Measurements from ENCODE around the gene SFXN5.
"Not testable (repeated sequence)": the region's sequence is repeated elsewhere in the genome, so short reads cannot be mapped to it uniquely, and the experiment has no call there.

SFXN5 gene

DNA sequence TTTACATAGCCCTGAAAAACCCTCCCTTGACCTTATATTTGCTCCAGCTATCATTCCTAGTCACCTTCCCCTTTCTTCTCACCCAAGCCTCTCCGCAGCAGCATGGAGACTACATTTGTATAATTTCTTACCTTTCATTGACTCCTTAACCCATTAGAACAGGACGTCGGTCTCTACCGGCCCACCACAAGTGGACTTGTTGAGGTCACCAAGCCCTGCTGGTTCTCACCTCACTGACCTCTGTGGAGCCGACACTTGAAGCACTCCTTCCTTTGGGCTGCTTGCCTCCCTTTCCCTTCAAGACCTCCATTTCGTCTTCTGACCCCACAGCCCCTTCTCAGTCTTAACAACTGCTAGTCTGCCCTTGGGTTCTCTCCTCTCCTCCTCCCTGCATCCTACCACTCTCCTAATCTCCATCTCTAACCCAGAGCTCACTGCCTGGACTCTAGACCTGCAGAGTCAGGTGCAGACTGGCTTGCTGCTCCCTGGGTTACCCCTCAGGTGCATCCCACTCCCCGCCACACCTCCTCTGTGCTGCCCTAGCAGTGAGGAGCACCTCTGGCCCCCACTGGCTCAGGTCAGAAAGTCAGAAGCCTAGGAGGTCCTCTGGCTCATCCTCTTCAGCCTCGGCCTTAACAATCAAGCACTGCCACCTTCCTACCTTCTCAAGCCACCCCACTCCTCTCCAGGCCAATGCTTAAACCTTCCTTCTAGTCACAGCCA is 5.3 kb upstream of the SFXN5 start:
- no peak for DNase-seq

DNA sequence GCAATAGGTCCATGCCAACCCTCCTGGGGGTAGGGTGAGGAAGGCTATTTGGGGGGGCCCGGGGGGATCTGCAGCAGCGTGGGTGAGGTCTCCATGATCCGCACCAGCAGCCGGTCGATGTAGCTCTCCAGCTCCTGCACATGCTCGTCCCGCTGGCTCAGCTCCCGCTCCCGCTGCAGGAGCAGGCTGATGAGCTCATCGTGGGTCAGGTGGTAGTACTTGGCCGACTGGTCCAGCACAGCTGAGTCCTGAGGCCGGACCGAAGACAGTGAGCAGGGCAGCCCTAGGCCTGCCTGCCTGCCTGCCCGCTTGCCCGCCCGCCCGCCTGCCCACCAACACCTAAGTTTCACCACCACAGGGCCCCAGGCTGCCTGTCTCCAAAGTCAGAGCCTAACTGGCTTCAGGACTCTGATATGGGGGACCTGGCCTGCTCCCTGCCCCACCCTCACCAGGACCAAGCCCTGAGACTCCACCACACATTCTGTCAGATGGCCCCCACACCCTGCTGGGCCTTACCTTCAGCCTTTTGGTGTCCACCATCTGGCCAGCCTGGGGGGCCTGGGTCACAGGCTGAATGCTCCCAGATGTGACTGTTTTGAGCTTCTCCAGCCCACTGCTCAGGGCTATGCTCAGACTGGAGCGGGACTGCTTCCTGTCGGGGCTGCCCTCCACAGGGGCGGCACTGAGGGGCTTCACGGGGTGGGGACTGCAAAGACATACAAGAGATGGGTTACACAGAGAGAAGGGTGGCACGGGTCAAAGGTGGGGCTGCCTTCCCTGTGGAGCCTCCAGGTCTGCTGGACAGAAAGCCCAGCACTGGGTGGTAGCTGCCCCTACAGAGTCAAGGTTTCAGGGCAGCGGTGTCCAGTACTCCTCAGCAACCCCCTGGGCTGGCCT is 4.2 kb upstream of the SFXN5 start:
- DNase-seq, result no peak

GRCh38 chr2:73074110-73075069 is 2.9 kb upstream of the SFXN5 start:
- no peak for DNase-seq

DNA sequence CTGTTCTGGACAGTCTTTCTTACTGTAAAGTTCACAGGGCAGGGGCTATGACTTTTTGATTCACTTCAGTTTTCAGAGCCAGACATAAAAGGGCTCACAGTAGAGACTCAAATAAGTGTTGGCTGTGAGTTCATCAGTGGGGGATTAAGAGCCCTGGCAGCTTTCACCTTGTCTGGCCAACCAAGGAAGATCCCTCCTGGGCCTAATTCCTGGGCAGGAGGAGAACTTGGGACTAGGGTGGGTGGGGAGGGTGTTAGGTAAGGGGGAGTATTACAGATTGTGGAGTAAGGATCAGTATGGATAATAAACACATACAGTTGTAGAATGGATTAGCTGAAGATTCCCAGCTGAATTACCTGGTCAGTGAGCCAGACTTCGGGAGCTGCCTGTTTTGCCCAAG is 904 bp upstream of the SFXN5 start:
- DNase-seq, result no peak

DNA sequence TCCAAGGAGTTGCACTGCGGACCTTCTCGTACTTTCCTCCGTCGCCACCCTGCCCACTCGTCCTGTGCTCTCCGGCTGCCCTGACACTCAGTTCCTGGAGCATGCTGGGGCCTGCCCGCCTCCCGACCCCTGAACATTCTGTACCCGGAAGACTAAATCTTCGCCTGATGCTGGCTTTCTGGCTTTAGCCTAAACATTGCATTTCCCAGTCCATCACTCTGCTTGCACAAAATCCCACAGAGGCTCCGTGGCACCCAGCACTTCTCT is 550 bp upstream of the SFXN5 start:
- DNase-seq, result no peak

DNA sequence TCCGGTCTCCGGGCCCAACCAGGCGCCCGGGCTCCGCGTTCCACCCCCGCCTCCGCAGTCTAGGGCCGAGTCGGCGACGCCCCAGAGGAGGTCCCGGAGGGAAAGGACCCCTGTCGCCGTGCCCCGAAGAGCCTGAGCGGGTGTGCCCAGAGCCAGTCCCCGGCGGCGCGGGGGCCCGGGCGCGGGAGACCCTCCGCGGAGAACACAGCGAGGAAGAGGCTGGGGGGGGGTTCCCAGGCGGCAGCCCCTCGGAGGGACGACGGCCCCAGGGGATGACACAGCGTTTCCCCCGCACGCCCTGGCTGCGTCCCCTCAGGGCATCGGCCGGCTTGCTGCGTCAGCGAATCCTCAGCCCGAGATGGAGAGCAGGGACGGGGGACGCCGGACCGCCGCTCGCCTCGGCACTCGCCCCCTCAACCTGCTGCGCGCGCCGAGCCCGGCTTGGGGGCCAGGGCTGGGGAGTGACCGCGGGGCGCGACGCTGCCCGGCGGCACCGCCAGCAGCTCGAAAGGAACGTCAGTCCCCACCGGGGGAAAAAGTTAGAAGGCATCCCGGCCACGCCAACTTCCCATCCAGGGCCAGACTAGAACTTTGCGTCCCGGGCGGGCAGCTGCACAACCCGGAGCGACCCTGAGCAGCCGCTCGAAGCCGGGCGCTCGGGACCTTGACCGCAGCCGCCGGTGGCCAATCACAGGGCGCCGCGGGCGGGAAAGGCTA is 711 bp downstream of the SFXN5 start:
- DNase-seq, result no peak

- DNase-seq, result no peak
Measured at GRCh38 chr2:73069855-73070642, 1.5 kb downstream of the SFXN5 start.

DNA sequence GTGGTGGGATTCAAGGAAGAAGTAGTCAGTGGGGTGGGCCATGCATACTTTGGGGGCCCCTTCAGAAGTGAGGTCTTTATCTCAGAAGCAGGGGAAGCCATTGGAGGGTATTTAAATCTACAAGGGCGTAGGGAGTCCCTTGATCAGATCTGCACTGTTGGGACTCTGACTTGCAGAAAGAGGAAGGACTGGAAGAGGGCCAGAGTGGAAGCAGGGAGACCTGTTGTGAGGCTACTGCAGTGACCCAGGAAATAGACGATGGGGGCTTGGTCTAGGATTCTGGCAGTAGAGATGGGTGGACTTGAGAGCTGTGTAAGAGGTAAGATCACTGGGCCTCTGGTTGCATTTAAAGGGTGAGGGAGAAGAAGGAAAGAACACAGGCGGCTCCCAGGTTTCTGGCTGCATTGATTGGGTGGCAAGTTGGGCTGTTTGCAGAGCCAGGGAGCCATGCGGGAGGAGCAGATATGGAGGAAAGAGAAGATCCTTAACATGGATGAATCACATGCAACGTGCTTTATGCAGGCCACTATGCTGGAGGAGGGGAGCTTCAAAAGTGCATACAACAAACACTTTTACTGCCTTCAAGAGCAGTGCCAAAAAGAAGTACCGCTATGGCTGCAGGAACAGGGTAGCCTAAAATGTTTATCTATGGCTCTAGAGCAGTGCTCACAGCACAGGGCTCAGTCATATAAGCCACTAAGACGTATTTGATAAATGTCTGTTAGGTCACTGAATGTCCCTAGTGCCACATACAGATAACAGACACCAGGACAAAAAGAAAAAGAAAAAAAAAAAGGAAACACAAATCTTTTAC is 2.3 kb downstream of the SFXN5 start:
- no peak for DNase-seq

DNA sequence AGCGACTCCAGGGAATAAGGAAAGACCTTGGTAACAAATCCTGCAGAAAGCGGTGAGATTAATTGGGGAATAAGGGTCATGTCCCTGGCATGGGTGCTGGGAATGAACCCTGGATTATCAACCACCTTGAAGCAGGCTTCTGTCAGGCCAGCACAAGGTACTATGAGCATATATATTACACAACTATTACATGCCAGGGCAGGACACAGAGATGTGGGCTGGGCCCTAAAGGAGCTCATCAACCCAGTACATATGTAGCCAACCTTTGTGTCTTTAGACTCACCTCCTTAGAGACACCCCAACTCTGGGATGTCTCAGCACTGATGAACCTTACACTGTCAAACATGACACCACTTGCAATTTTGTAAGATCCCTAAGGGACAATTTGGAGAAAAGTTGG is 3.4 kb downstream of the SFXN5 start:
- no peak for DNase-seq

- DNase-seq, result no peak
Measured at GRCh38 chr2:73067043-73067442, 4.5 kb downstream of the SFXN5 start.

DNA sequence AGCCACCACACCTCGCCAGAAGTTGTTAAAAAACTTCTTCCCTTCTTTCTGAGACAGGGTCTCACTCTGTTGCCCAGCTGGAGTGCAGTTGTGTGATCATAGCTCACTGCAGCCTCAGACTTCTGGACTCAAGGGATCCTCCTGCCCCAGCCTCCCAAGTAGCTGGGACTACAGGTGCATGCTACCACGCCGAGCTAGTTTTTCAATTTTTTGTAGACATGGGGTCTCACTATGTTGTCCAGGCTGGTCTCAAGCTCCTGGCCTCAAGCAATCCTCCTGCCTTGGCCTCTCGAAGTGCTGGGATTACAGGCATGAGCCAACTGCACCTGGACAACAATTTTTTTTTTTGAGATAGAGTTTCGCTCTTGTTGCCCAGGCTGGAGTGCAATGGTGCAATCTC is 6.4 kb downstream of the SFXN5 start:
- not testable (repeated sequence) for DNase-seq

DNA sequence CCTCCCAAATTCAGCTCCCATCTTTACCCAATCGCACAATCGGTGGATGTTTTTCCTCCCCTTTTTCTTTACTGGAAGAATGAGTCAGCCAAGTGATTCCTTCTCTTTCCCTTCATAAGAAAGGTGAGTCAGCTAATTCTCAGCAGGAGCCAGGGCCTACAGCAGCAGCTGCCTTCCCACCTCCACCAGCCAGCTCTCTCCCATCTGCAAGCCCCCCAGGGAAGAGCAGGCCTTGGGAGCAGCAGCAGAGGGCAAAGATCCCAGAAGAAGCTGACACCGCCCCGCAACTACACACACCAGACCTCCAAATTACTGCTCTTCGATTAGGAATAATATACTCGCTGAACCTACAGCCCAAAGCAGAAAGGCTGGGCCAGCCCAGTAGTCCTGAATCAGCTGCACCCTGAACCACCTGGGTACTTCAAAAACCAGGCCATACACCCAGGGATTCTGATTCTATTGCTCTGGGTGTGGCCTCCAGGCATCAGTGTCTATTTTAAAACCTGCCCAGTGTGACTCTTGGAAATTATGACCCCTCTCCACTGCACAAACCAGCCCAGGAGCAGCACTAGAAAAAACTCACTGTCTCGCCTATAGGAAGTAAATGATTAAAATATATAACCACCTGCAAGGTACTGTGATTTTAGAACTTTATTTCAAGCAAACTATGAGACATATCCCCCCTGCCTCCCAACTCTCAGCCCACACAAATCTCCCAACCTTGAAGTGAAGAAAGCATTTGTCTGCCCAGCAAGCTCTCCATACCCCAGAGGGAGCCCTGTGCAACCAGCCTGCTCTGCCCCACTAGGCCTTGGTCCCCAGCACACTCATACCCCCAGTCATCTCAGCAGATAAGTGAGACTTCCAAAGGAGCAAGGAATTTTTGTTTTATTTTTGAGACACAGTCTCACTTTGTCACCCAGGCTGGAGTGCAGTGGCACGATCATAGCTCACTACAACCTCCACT is 7.3 kb downstream of the SFXN5 start:
- peak in 1 of 2 experiments; percentile 67 for DNase-seq

DNA sequence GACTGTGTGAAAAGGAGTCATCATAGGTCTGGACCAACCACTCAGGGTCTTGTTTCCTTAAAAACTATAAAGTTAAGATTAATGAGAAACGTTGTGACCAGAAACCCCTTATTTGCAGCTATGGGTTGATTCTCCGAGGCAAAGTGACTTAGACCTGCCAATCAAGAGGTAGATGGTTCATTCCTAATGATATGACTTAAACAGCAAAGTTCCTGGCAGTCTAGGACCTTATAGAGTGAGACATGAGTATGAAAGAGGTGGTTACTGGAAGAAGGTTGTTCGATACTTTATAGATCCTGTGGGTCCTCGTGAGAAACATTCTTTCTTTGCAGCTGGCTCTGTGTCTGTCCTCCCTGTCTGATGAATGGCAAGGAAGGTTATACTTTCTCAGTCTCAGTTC is 8.0 kb downstream of the SFXN5 start:
- no peak for DNase-seq

DNA sequence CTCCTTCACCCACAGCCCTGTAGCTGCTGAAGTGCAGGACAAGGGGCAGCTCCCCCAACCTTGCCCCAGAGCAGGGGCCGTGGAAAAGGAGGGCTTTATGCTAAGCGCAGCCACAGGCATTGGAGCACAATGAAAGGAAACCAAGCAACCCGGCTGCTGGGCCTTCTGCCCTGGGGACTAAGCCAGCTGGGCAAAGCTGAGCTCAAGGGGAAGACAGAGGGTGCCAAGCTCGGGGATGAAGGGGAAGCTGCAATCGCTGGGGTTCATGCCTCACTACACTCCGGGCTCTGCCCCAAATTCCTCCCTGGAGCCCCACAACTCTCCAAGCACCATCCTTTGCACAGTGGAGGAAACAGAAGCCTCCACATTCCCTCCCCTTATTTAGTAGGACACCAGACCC is 12.4 kb downstream of the SFXN5 start:
- no peak for DNase-seq

GRCh38 chr2:73054980-73055379 is 16.5 kb downstream of the SFXN5 start:
- DNase-seq, result no peak

GRCh38 chr2:73053316-73054114 is 18.0 kb downstream of the SFXN5 start:
- no peak for DNase-seq

DNA sequence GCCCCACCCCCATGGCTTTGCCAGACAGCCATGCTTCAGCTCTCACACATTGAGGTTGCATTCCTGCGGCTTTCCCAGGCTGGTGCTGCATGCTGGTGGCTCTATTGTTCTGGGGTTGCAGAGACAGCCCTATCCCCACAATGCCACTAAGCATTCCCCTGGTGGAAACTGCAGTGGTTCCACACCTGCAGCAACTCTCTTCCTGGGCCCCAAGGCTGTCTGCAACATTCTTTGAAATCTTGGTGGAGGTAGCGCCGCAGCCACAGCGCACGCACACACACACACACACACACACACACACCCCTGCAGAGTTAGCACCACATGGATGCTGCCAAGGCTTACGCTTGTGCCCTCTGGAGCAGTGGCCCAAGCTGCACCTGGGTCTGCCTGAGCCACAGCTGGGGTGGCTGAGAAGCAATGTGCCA is 21.4 kb downstream of the SFXN5 start:
- DNase-seq, result no peak

DNA sequence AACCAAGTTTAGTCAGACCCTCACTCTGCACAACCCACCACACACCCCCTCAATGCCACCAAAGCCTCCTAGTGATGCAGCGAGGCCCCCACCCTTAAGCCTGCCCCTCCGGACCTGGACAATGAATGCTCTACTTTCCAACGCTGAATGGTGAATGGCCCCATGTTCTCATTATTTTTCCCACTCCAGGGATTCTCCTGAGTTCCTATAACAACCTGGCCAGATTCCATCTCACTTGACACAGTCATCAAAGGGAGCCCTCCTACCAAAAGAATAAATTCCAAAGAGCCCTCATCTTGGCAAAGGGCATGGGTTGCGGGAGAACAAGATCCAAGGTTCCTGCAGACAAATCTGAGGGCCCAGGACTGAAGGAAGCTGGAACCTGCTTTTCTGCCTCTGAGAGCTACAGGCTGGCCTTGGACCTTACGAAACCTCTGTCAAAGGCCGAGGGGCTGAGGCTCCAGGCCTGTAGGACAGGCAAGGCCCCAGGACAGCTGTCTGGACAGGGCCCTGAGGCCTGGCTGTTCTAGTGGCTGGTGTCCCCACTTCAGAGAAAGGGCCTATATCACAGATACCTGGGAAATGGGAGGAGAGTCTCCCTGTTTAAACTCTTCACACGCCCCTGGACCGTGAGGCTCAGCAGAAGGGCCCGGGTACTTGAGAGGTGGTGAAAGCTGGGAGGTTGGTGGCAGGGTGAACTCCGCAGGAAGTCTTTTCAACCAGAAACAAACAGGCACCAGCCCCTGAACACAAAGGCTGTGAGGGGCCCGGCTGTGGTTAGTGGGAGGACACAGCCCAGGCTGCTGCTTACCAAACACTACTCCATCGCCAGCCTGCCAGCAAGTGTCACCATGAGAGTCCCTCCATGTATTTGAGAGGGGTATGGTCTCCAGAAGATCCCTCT is 27.3 kb downstream of the SFXN5 start:
- no peak for DNase-seq
